ENCODE data around the gene TCF7L1.

Gene TCF7L1

DNA sequence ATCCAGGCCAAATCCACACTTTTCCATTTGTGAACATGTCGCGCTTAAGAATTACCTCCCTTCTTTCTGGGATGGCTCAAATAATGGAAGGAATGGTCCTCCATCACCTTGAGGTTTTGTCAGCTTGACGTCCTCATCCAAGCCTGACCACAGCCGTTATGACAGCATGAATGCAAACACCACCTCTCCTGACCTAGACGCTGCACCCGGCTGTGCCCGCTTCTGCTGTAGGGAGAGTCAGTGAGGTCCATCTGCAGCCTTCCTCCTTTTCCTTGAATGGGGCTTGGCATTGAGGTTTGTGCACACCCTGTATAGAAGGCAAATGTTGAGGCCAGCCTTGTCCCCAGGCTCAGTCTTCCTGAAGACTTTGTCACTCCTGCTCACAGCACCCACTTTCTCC lies 109.1 kb downstream of the TCF7L1 start:
- DNase-seq (ENCODE audit: low read depth): no peak
- H3K4me3 ChIP-seq (ENCODE audit: low read depth, low read length): no peak overlapping the region
- no peak for TF ChIP-seq CTCF (IDR thresholded peaks at IDR 0.05; ENCODE audit: low read depth, low read length, missing control alignments)
- in situ Hi-C loops (cut with HindIII; ENCODE audit: low sequenced_read_pairs): loop anchor here (5.0 kb wide), 1 partner anchor 95 kb away; no protein-coding TSS in a partner anchor

DNA sequence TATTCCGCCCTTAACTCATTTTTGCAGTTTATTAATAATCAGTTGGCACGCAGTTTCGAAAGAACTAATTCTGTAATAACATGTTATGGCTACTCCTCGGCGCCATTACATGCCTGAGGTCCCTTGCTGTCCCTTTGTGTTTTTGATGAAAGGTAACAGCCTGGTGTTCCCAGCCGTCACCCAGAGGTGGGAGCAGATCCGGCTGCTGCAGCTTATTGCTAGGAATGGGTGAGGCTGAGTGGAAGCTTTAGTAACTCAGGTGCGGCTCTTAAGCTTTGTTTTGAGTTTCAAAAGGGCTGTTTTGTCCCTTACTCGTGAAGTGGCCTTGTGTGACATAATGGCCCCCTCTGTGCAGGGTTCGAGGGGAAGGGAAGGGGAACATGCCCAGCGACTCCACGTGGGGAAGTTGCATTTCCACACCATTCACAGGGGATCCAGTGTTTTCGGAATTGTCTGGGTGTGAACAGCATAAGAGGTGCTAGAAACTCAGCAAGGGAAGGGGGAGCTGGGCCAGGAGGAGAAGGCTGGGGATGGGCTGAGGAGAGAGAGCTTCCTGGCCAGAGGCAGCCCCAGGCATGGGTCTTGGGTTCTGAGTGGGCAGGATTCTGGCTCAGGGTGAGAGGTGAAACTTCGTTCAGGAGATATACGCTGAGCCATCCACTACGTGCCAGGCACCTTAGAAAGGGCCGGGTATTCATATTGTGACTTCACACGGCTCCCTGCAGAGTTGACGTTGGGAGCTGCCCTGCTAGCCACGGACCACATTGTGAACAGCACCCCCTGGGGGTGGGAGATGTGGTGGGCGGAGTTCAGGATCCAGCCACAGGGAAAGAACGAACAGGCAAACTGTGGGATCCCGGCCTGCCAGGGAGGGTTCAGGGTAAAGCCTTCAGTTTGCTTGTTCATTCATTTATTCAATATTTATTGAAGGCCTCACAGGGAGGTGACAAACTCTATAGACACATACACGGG lies 110.2 kb downstream of the TCF7L1 start:
- peak; percentile 47 for TF ChIP-seq CTCF (IDR thresholded peaks at IDR 0.05; ENCODE audit: low read depth, low read length, missing control alignments)
- no peak for DNase-seq (ENCODE audit: low read depth)
- H3K4me3 ChIP-seq (ENCODE audit: low read depth, low read length): no peak overlapping the region
- in situ Hi-C loops (cut with HindIII; ENCODE audit: low sequenced_read_pairs): loop anchor here (5.0 kb wide), 1 partner anchor 96 kb away; no protein-coding TSS in a partner anchor

DNA sequence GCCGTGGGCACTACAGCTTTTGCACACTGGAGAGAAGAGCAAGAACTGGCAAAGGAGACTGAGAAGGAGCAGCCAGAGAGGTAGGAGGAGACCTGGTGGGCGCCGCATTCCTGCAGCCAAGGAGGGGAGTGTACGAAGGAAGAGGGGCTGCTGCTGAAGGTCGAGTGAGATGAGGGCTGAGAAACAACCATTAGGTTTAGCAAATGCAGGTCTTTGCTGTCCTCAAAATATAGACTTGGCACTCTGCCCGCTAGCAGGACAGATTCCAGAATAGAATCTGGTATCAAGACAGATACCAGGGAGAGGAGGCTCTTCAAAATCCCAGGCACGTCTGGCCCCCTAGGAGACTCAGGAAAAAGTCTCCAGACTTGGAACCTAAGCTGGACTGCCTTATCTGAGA lies 111.6 kb downstream of the TCF7L1 start:
- H3K4me3 ChIP-seq (ENCODE audit: low read depth, low read length): no peak overlapping the region
- in situ Hi-C loops (cut with HindIII; ENCODE audit: low sequenced_read_pairs): loop anchor here (5.0 kb wide), 1 partner anchor 98 kb away; no protein-coding TSS in a partner anchor
- no peak for DNase-seq (ENCODE audit: low read depth)
- TF ChIP-seq CTCF (IDR thresholded peaks at IDR 0.05; ENCODE audit: low read depth, low read length, missing control alignments): no peak

DNA sequence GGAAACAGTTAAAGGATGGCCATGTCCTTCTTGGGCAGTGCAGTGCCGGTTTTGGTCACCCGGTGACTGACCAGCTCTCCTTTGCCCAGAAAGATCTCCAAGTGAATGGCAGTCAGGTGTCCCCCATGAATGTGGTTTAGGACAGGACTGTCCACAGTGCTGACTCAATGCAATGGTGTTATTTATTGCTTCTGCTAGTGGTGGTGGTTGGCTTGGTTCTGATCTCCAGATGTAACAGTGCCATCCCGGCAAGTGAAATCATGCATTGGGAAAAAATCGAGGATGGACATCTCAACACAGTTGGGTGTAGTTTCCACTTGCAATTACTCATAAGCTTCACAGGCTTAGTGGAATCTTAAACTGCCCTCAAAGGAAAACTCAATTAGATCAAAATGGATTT lies 112.7 kb downstream of the TCF7L1 start:
- in situ Hi-C loops (cut with HindIII; ENCODE audit: low sequenced_read_pairs): no loop called here
- no peak for DNase-seq (ENCODE audit: low read depth)
- TF ChIP-seq CTCF (IDR thresholded peaks at IDR 0.05; ENCODE audit: low read depth, low read length, missing control alignments): no peak
- no peak overlapping the region for H3K4me3 ChIP-seq (ENCODE audit: low read depth, low read length)

- in situ Hi-C loops (cut with HindIII; ENCODE audit: low sequenced_read_pairs): no loop called here
- no peak for TF ChIP-seq CTCF (IDR thresholded peaks at IDR 0.05; ENCODE audit: low read depth, low read length, missing control alignments)
- DNase-seq (ENCODE audit: low read depth): no peak
- H3K4me3 ChIP-seq (ENCODE audit: low read depth, low read length): no peak overlapping the region
These were observed 113.2 kb downstream of the TCF7L1 start for GRCh38 chr2:85246348-85246747.

- TF ChIP-seq CTCF (IDR thresholded peaks at IDR 0.05; ENCODE audit: low read depth, low read length, missing control alignments): no peak
- no peak overlapping the region for H3K4me3 ChIP-seq (ENCODE audit: low read depth, low read length)
- in situ Hi-C loops (cut with HindIII; ENCODE audit: low sequenced_read_pairs): no loop called here
- no peak for DNase-seq (ENCODE audit: low read depth)
These were observed 114.4 kb downstream of the TCF7L1 start for GRCh38 chr2:85247610-85248009.

Measured in astrocyte of the cerebellum (primary cell).